Esophagus muscularis mucosa (tissue), 4 donors: Measurements from ENCODE around the gene HCFC1R1. TPM values are rescaled to one million over a fixed set of nuclear protein-coding genes. Genes with fewer than 3 reads are reported as not detected.

Experiments used
- DNase-seq: peaks from one replicate; pipeline ENCODE4 v3.0.0-alpha.2; 2017; ENCODE audit errors: extremely low spot score
- H3K27ac ChIP-seq, 4 donors: fragments of 200-600 bp; sonication (generic); replicated peaks in 1 of 4; 1 replicate in 3 of 4; 2 replicates in 1 of 4; pipeline ENCODE4 v1.5.1; 2016 to 2019; ENCODE audit warnings: mild to moderate bottlenecking in 1 of 4
- H3K27me3 ChIP-seq, 4 donors: fragments of 200-600 bp; sonication (generic); one replicate each; pipeline versions ENCODE4 v1.5.1 to v1.6.0; 2016 to 2019
- H3K36me3 ChIP-seq, 4 donors: fragments of 200-600 bp; sonication (generic); one replicate each; pipeline ENCODE4 v1.5.1; 2016 to 2019
- H3K4me1 ChIP-seq, 4 donors: fragments of 200-600 bp; sonication (generic); one replicate each; pipeline ENCODE4 v1.5.1; 2016 to 2019
- H3K4me3 ChIP-seq, 4 donors: fragments of 200-600 bp; sonication (generic); 1 replicate in 2 of 4; 2 replicates in 2 of 4; pipeline ENCODE4 v1.5.1; 2016 to 2019; ENCODE audit warnings: mild to moderate bottlenecking in 4 of 4, moderate library complexity in 1 of 4
- H3K9me3 ChIP-seq, 4 donors: fragments of 200-600 bp; sonication (generic); 1 replicate in 3 of 4; 2 replicates in 1 of 4; pipeline ENCODE4 v1.5.1; 2016 to 2019
- CTCF ChIP-seq, 3 experiments: fragments of 200-600 bp in 2 of 3; fragments of 450-650 bp in 1 of 3; sonication (generic) in 2 of 3; IDR thresholded peaks; one replicate each; pipeline ENCODE4 v1.5.1; 2017 to 2019; ENCODE audit warnings: antibody characterized with exemption in 3 of 3, mild to moderate bottlenecking in 2 of 3, moderate library complexity in 1 of 3
- EP300 ChIP-seq: sonication (generic); formaldehyde crosslinking; IDR thresholded peaks from one replicate; pipeline ENCODE4 v1.6.1; 2017; ENCODE audit warnings: antibody characterized with exemption
- POLR2A ChIP-seq: fragments of 450-650 bp; IDR thresholded peaks from one replicate; pipeline ENCODE4 v1.6.1; 2017; ENCODE audit warnings: antibody characterized with exemption, moderate library complexity, mild to moderate bottlenecking, low read depth
- POLR2AphosphoS5 ChIP-seq, 2 donors: sonication (generic); formaldehyde crosslinking; IDR thresholded peaks; one replicate each; pipeline ENCODE4 v1.6.1; 2017; ENCODE audit warnings: antibody characterized with exemption in 2 of 2
- WGBS: methylation state at CpG from one replicate; pipeline ENCODE4 v1.1.5; 2018; 5-methylcytosine and 5-hydroxymethylcytosine counted together
- intact Hi-C: fragments of 100-400 bp; cut with DNase I; formaldehyde crosslinking; loops from one replicate; pipeline ENCODE4 v1.15.1; 2023
- total RNA-seq, 4 donors: library from RNA; depleted of rRNA; stranded (reverse); fragments of >200 nt; gene quantifications; one replicate each; pipeline versions ENCODE4 v1.1.0 to v1.2.1, GENCODE V29; 2016

Gene HCFC1R1
- total RNA-seq, 4 donors from 2014 or later: 28.8 to 134 (median 72.2) TPM

GRCh38 chr16:3059723-3060242, 36.0 kb upstream of the HCFC1R1 start:
- H3K4me1 ChIP-seq: peaks cover 23 to 31% (median 28%) of the 10 kb centered on the region in 4 donors
- no peak for TF ChIP-seq EP300
- no peak for TF ChIP-seq CTCF (IDR thresholded peaks at IDR 0.05)
- no peak for TF ChIP-seq POLR2AphosphoS5 (IDR thresholded peaks at IDR 0.05)
- no peak for TF ChIP-seq POLR2A
- DNase-seq: no peak
- peaks cover 0 to 12% (median 0%) of the 10 kb centered on the region in 4 donors for H3K27me3 ChIP-seq
- no peaks in the 10 kb centered on the region for H3K9me3 ChIP-seq
- H3K36me3 ChIP-seq: no peaks in the 10 kb centered on the region
- peak overlapping the region; percentile 68 to 94 (median 80) for H3K4me3 ChIP-seq
- 83% methylated on average over 5 of the region's 9 CpGs for WGBS
- H3K27ac ChIP-seq: peak overlapping the region; percentile 67 to 74 (median 69)
- intact Hi-C loops: loop anchor here (2.0 to 5.0 kb wide), 2 partner anchors 69 to 108 kb away; no protein-coding TSS in a partner anchor

- DNase-seq: peak; percentile 94
- TF ChIP-seq CTCF (IDR thresholded peaks at IDR 0.05): peak; percentile 95 to 99 (median 97)
- TF ChIP-seq POLR2AphosphoS5 (IDR thresholded peaks at IDR 0.05): peak; percentile 56 to 80
- TF ChIP-seq POLR2A: no peak
- TF ChIP-seq EP300: no peak
- H3K27ac ChIP-seq: peak overlapping the region; percentile 67 to 74 (median 69)
- peaks cover 0 to under 1% (median 0%) of the 10 kb centered on the region in 4 donors for H3K36me3 ChIP-seq
- WGBS: 0% methylated on average over 1 of the region's 67 CpGs
- intact Hi-C loops: loop anchor here (2.0 to 5.0 kb wide), 2 partner anchors 70 to 108 kb away; no protein-coding TSS in a partner anchor
- no peaks in the 10 kb centered on the region for H3K9me3 ChIP-seq
- peaks cover 21 to 26% (median 23%) of the 10 kb centered on the region in 4 donors for H3K4me1 ChIP-seq
- H3K4me3 ChIP-seq: peak overlapping the region; percentile 68 to 94 (median 80)
- peaks cover 0 to 12% (median 0%) of the 10 kb centered on the region in 4 donors for H3K27me3 ChIP-seq
Observed at GRCh38 chr16:3059041-3059722, 35.4 kb upstream of the HCFC1R1 start.

GRCh38 chr16:3058139-3059030, 34.6 kb upstream of the HCFC1R1 start:
- intact Hi-C loops: loop anchor here (2.0 to 5.0 kb wide), 2 partner anchors 70 to 109 kb away; no protein-coding TSS in a partner anchor
- Histone ChIP-seq H3K4me1 (peaks cover 21 to 26% (median 23%) of the 10 kb centered on the region in 4 donors), H3K9me3 (no peaks in the 10 kb centered on the region), H3K27ac (peak overlapping the region in 3 of 4 donors; percentile 67 to 74 (median 71)), H3K36me3 (peaks cover 0 to 4% (median 0%) of the 10 kb centered on the region in 4 donors), H3K27me3 (peaks cover 0 to 12% (median 0%) of the 10 kb centered on the region in 4 donors), H3K4me3 (peak overlapping the region; percentile 68 to 94 (median 80))
- no peak for DNase-seq
- 39% methylated on average over 17 of the region's 77 CpGs for WGBS
- TF ChIP-seq POLR2A (no peak), POLR2AphosphoS5 (IDR thresholded peaks at IDR 0.05) (no peak), EP300 (no peak), CTCF (IDR thresholded peaks at IDR 0.05) (no peak)
